H1 (cell line): Measurements from ENCODE around the gene ENTPD2. TPM values are rescaled to one million over a fixed set of nuclear protein-coding genes. Genes with fewer than 3 reads are reported as not detected.

Experiments used
- CTCF ChIA-PET: fragments of 300-600 bp; sonication (Branson Sonifier 250); formaldehyde crosslinking; loops from one replicate; lab custom pipeline; 2021; ENCODE audit not compliant: partially characterized antibody; lab: Charles Lee
- POLR2A ChIA-PET: fragments of 300-600 bp; sonication (Branson Sonifier 250); formaldehyde crosslinking; loops from one replicate; lab custom pipeline; 2021; ENCODE audit warnings: inconsistent platforms; ENCODE audit not compliant: partially characterized antibody; lab: Charles Lee
- DNase-seq, 2 experiments: peaks; one replicate each; pipeline versions ENCODE4 v3.0.0 to v3.0.0-alpha.2; 2010 to 2022; ENCODE audit warnings: low spot score in 2 of 2, low read depth in 1 of 2, mixed read lengths in 1 of 2
- FAIRE-seq: peaks from 2 replicates; lab custom pipeline; 2011; peaks lifted over from hg19 to GRCh38; lab: Jason Lieb, UNC
- H2AFZ ChIP-seq: 2 replicates; pipeline ENCODE4 v1.8.1; 2012; ENCODE audit warnings: low read length, inconsistent platforms
- H2AK5ac ChIP-seq: 2 replicates; pipeline ENCODE4 v1.6.1; 2013; ENCODE audit warnings: low read depth, low read length
- H2BK120ac ChIP-seq: replicated peaks from 2 replicates; pipeline ENCODE3; 2013; ENCODE audit warnings: low read depth, low read length, inconsistent platforms
- H2BK12ac ChIP-seq: 2 replicates; pipeline ENCODE4 v1.6.1; 2013; ENCODE audit warnings: low read depth, low read length
- H2BK15ac ChIP-seq: 2 replicates; pipeline ENCODE4 v1.6.1; 2013; ENCODE audit warnings: low read length
- H2BK20ac ChIP-seq: 2 replicates; pipeline ENCODE4 v1.6.1; 2013; ENCODE audit warnings: low read length
- H2BK5ac ChIP-seq: 2 replicates; pipeline ENCODE4 v1.6.1; 2013; ENCODE audit warnings: low read depth, low read length
- H3K14ac ChIP-seq: 2 replicates; pipeline ENCODE4 v1.6.1; 2013; ENCODE audit warnings: inconsistent platforms; ENCODE audit not compliant: insufficient read length
- H3K18ac ChIP-seq: 2 replicates; pipeline ENCODE4 v1.6.1; 2013; ENCODE audit warnings: low read length; ENCODE audit errors: extremely low read depth
- H3K23ac ChIP-seq: 2 replicates; pipeline ENCODE4 v1.6.1; 2013; ENCODE audit warnings: inconsistent platforms; ENCODE audit not compliant: insufficient read length
- H3K23me2 ChIP-seq: 2 replicates; pipeline ENCODE4 v1.6.1; 2013; ENCODE audit warnings: low read depth, low read length
- H3K27ac ChIP-seq: 2 replicates; pipeline ENCODE4 v1.6.1; 2011; ENCODE audit warnings: low read depth, low read length, inconsistent platforms
- H3K27me3 ChIP-seq, 4 experiments: replicated peaks in 1 of 4; 1 replicate in 1 of 4; 2 replicates in 3 of 4; pipeline versions ENCODE4 v1.6.1 to v1.8.1; 2011 to 2013; ENCODE audit warnings: low read length in 3 of 4, mild to moderate bottlenecking in 3 of 4, inconsistent platforms in 2 of 4, mixed read lengths in 2 of 4, moderate library complexity in 1 of 4; ENCODE audit not compliant: control insufficient read depth in 3 of 4, insufficient read depth in 3 of 4; ENCODE audit errors: extremely low read depth in 1 of 4
- H3K36me3 ChIP-seq, 4 experiments: 2 replicates each; pipeline versions ENCODE4 v1.6.1 to v1.8.1; 2011 to 2013; ENCODE audit warnings: mild to moderate bottlenecking in 4 of 4, low read length in 3 of 4, moderate library complexity in 2 of 4, control low read depth in 1 of 4, inconsistent platforms in 1 of 4; ENCODE audit not compliant: insufficient read depth in 4 of 4, control insufficient read depth in 2 of 4
- H3K4ac ChIP-seq: replicated peaks from 2 replicates; pipeline ENCODE3; 2013; ENCODE audit warnings: low read length, low read depth, mixed read lengths, inconsistent platforms; ENCODE audit not compliant: insufficient read length
- H3K4me1 ChIP-seq, 4 experiments: replicated peaks in 1 of 4; 1 replicate in 1 of 4; 2 replicates in 3 of 4; pipeline versions ENCODE4 v1.6.1 to v1.8.1; 2011 to 2013; ENCODE audit warnings: low read length in 3 of 4, inconsistent platforms in 2 of 4, mixed read lengths in 1 of 4; ENCODE audit not compliant: insufficient read depth in 4 of 4, control insufficient read depth in 3 of 4
- H3K4me2 ChIP-seq, 2 experiments: 2 replicates each; pipeline versions ENCODE4 v1.6.1 to v1.8.1; 2011 to 2013; ENCODE audit warnings: low read depth in 2 of 2, low read length in 2 of 2, control low read depth in 1 of 2, inconsistent platforms in 1 of 2, mild to moderate bottlenecking in 1 of 2; ENCODE audit not compliant: insufficient read depth in 1 of 2
- H3K4me3 ChIP-seq, 4 experiments: fragments of 200-600, 300-600 bp in 1 of 4; sonication (generic), shearing (Covaris generic), sonication (Bioruptor Twin) in 1 of 4; 2 replicates each; pipeline versions ENCODE4 v1.5.1 to v1.8.1; 2011 to 2016; ENCODE audit warnings: low read length in 4 of 4, low read depth in 3 of 4, control low read depth in 2 of 4, inconsistent platforms in 2 of 4, mild to moderate bottlenecking in 2 of 4, mixed read lengths in 1 of 4, moderate library complexity in 1 of 4; ENCODE audit not compliant: insufficient read depth in 2 of 4; ENCODE audit errors: extremely low read depth in 1 of 4
- H3K56ac ChIP-seq: replicated peaks from 2 replicates; pipeline ENCODE3; 2013; ENCODE audit warnings: low read depth, mild to moderate bottlenecking, mixed read lengths, low read length, inconsistent platforms; ENCODE audit not compliant: insufficient read length
- H3K79me1 ChIP-seq: 2 replicates; pipeline ENCODE4 v1.6.1; 2013; ENCODE audit warnings: low read depth, low read length, control low read depth
- H3K79me2 ChIP-seq, 2 experiments: 2 replicates each; pipeline versions ENCODE4 v1.6.1 to v1.8.1; 2012 to 2013; ENCODE audit warnings: low read length in 2 of 2, mild to moderate bottlenecking in 2 of 2, inconsistent platforms in 1 of 2; ENCODE audit not compliant: insufficient read depth in 2 of 2, control insufficient read depth in 1 of 2
- H3K9ac ChIP-seq, 4 experiments: replicated peaks in 1 of 4; 1 replicate in 1 of 4; 2 replicates in 3 of 4; pipeline versions ENCODE4 v1.6.1 to v1.8.1; 2011 to 2013; ENCODE audit warnings: low read depth in 3 of 4, low read length in 3 of 4, control low read depth in 2 of 4, mild to moderate bottlenecking in 2 of 4, moderate library complexity in 2 of 4, inconsistent platforms in 1 of 4; ENCODE audit errors: extremely low read depth in 1 of 4
- H3K9me3 ChIP-seq, 2 experiments: 2 replicates each; pipeline versions ENCODE4 v1.6.1 to v1.8.1; 2012 to 2013; ENCODE audit warnings: mild to moderate bottlenecking in 2 of 2, moderate library complexity in 2 of 2, control low read depth in 1 of 2, inconsistent platforms in 1 of 2, low read depth in 1 of 2, low read length in 1 of 2, mixed read lengths in 1 of 2; ENCODE audit not compliant: insufficient read depth in 2 of 2
- H4K20me1 ChIP-seq, 2 experiments: replicated peaks in 1 of 2; 2 replicates each; pipeline versions ENCODE3 to v1.8.1; 2011 to 2013; ENCODE audit warnings: inconsistent platforms in 2 of 2, low read length in 2 of 2, mild to moderate bottlenecking in 1 of 2; ENCODE audit not compliant: insufficient read depth in 2 of 2, control insufficient read depth in 1 of 2
- H4K5ac ChIP-seq: 2 replicates; pipeline ENCODE4 v1.6.1; 2013; ENCODE audit warnings: low read length, low read depth, mixed read lengths, inconsistent platforms; ENCODE audit not compliant: insufficient read length
- H4K8ac ChIP-seq: 2 replicates; pipeline ENCODE4 v1.8.0; 2013; ENCODE audit warnings: mild to moderate bottlenecking, moderate library complexity, low read length, inconsistent platforms; ENCODE audit not compliant: insufficient read depth; ENCODE audit errors: extremely low read depth
- H4K91ac ChIP-seq: replicated peaks from 2 replicates; pipeline ENCODE3; 2013; ENCODE audit warnings: low read length, mixed read lengths, inconsistent platforms; ENCODE audit not compliant: insufficient read length
- ASH2L ChIP-seq: fragments of 200-600, 300-600 bp; sonication (generic); IDR thresholded peaks from one replicate; pipeline ENCODE4 v1.7.1; 2017; ENCODE audit warnings: low read length
- KDM5A ChIP-seq: fragments of 200-600 bp; IDR thresholded peaks from 2 replicates; pipeline ENCODE4 v1.7.1; 2012; ENCODE audit warnings: mild to moderate bottlenecking, low read length, inconsistent platforms, mixed read lengths
- WGBS, 2 experiments: shearing (Covaris generic) in 1 of 2; methylation state at CpG; one replicate each; pipeline versions ENCODE4 v1.1.6 to v1.1.7; 2013 to 2015; ENCODE audit warnings: low lambda C conversion rate in 2 of 2, mixed read lengths in 2 of 2, inconsistent platforms in 1 of 2, low coverage in 1 of 2, missing lambda C conversion rate in 1 of 2; ENCODE audit not compliant: insufficient replicate concordance in 2 of 2, insufficient coverage in 1 of 2, insufficient read length in 1 of 2; ENCODE audit errors: extremely low coverage in 1 of 2, missing lambda C conversion rate in 1 of 2; 5-methylcytosine and 5-hydroxymethylcytosine counted together
- polyA plus RNA-seq, 7 experiments: library from polyadenylated mRNA; depleted of rRNA in 3 of 7; stranded (reverse) in 5 of 7; unstranded in 2 of 7; fragments of >200 nt in 5 of 7; fragments of 200-250 nt in 2 of 7; gene quantifications; 1 replicate in 5 of 7; 2 replicates in 1 of 7; 4 replicates in 1 of 7; pipeline versions ENCODE4 v1.2.1 to v1.2.3, GENCODE V29; 2011 to 2013; ENCODE audit warnings: missing spikeins in 2 of 7, mixed read lengths in 2 of 7
- total RNA-seq: library from RNA; stranded (reverse); fragmentation: NEBNext Ultra II Directional; extraction: Animal tissue kit (Norgen Biotek cat#: 25700); gene quantifications from 2 replicates; pipeline ENCODE4 v1.2.1, GENCODE V29; 2021

Gene ENTPD2
- total and polyA plus RNA-seq, 2 of the 8 experiments (the other 6 are each of a cell fraction or from before 2014, with no cell fraction given) = 0.65 to 3.8 TPM

GRCh38 chr9:137037035-137037434 lies 16.8 kb downstream of the ENTPD2 start:
- FAIRE-seq (no peak), DNase-seq (no peak)
- ChIA-PET POLR2A (interaction anchor here (1.0 to 1.8 kb wide), 2 partner anchors 10 to 27 kb away, joined by 3 to 5 read pairs; no protein-coding TSS in a partner anchor), CTCF (interaction anchor here (0.7 to 4.2 kb wide), 16 partner anchors 8 to 198 kb away, joined by 3 to 65 read pairs (median 16); partner anchors contain the start of genes ABCA2, CLIC3, PTGDS and SAPCD2)
- Histone ChIP-seq H3K23me2 (no peaks in the 10 kb centered on the region), H3K79me2 (no peaks in the 10 kb centered on the region), H3K9ac (no peak overlapping the region), H3K56ac (no peak overlapping the region), H2BK5ac (no peak overlapping the region), H2BK12ac (no peak overlapping the region), H3K14ac (no peak overlapping the region), H3K27me3 (no peaks in the 10 kb centered on the region; a peak in 3 of 7 replicates), H3K36me3 (peaks cover 0 to 3% (median 0%) of the 10 kb centered on the region in 4 experiments; a peak in 1 of 8 replicates), H4K5ac (no peak overlapping the region), H3K4me2 (no peak overlapping the region), H3K4me3 (no peak overlapping the region), H4K20me1 (peaks cover 2 to 5% of the 10 kb centered on the region in 2 experiments), H2BK20ac (no peak overlapping the region), H4K8ac (no peak overlapping the region), H2AFZ (no peak overlapping the region), H2AK5ac (no peak overlapping the region), H3K79me1 (no peaks in the 10 kb centered on the region), H3K18ac (no peak overlapping the region), H2BK120ac (no peak overlapping the region), H3K4ac (no peak overlapping the region), H3K4me1 (peaks cover 0 to 2% (median 0%) of the 10 kb centered on the region in 4 experiments; a peak in 4 of 7 replicates), H3K27ac (no peak overlapping the region), H3K23ac (no peak overlapping the region), H3K9me3 (no peaks in the 10 kb centered on the region), H2BK15ac (no peak overlapping the region), H4K91ac (no peak overlapping the region)
- 89% methylated on average over 10 of the region's 13 CpGs; no CpG with 5 or more reads in 1 of the 2 experiments for WGBS, 2 experiments
- TF ChIP-seq KDM5A (no peak), ASH2L (no peak)
